Hepatic stellate cell (primary cell): ENCODE data around the gene SLC31A2.

ENCODE experiments used
- DNase-seq: peaks from one replicate; pipeline ENCODE4 v3.0.0; 2011; ENCODE audit warnings: low spot score

Gene SLC31A2

DNA sequence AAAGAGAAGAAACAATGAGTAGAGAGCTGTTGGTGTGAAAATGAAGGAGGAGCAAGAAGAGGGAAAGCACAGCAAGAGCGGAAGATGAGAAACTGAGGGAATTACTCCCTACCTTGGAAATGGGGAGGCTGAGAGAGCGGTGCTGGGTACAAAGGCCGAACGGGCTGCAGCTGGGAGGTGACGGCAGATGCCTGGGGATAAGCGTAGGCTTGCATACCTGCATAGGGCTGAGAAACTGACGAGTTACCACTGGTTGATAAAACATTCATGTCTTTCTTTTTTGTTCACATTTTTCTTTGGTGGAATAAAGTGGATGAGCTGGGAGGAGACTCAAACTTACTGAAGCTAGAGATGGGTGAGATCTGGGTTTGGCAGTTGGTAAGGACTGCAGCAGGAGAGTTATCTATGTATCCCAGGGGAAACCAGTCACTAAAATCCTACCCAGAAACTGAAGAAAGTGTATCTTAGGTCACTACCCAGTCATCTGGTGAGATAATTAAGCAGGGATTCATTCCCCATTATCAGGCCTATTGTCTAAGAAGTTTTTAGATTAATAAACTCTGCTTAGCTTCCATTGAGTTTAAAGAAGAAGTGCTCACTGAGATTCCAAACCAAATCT lies 35.4 kb downstream of the SLC31A2 start:
- DNase-seq = no peak

DNA sequence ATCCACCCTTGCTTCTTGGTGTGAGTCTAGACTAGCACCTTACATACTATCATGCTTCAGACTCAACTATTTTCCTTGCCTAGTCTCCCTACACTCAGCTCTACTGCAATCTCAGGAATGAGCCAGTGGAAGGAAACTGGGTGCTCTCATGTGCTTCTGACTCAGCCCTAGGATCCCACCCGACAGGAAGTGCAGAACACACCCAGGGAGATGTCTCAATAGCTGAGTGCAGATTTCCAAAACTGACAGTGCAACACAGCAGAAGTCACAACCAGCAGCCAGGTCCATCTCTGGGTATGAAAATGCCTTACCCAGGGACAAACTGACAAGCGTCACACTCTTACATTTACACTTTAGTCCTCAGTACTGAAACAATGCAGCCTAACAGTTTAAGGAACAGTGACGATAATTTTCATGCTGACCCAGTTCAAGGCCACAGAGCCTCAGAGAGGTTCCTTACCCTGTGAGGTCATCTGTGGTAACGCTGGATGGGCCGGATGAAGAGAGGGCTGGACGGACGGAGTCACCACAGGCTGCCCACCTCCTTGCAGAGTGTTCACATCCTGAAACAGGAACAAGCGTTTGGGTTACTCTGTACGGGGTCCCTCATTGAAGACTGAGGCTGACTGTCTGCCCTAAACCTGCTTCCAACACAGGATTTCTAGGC lies 37.3 kb downstream of the SLC31A2 start:
- peak; percentile 90 for DNase-seq

- no peak for DNase-seq
These were observed 41.6 kb downstream of the SLC31A2 start for GRCh38 chr9:113192455-113192854.

GRCh38 chr9:113199683-113200329 lies 49.0 kb downstream of the SLC31A2 start:
- no peak for DNase-seq

GRCh38 chr9:113205432-113205831 lies 54.6 kb downstream of the SLC31A2 start:
- DNase-seq = no peak

- no peak for DNase-seq
These were observed 55.1 kb downstream of the SLC31A2 start for GRCh38 chr9:113205861-113206260.

- no peak for DNase-seq
These were observed 60.0 kb downstream of the SLC31A2 start for GRCh38 chr9:113210815-113211214.
